Aorta (tissue), 5 donors: Measurements from ENCODE around the gene UCN. TPM values are rescaled to one million over a fixed set of nuclear protein-coding genes. Genes with fewer than 3 reads are reported as not detected.
A peak's percentile ranks its signal among the peaks of the same experiment; 100 is the strongest.

Source experiments
- ATAC-seq: fragments of 200-7000 bp; cut with Tn5 transposase; one replicate; pipeline ENCODE4 v1.9.1; 2022; ENCODE audit warnings: moderate library complexity; ENCODE audit not compliant: low FRiP score
- DNase-seq, 2 donors: peaks; one replicate each; pipeline ENCODE4 v3.0.0-alpha.2; 2020
- H3K27ac ChIP-seq, 2 donors: one replicate each; pipeline ENCODE4 v1.5.1; 2013; ENCODE audit warnings: low read length in 2 of 2, mild to moderate bottlenecking in 2 of 2, moderate library complexity in 2 of 2, control low read depth in 1 of 2, inconsistent platforms in 1 of 2, low read depth in 1 of 2
- H3K27me3 ChIP-seq, 2 donors: one replicate each; pipeline ENCODE4 v1.6.1; 2013; ENCODE audit warnings: control low read depth in 1 of 2, low read length in 1 of 2, mild to moderate bottlenecking in 1 of 2, moderate library complexity in 1 of 2; ENCODE audit not compliant: insufficient read depth in 2 of 2, control insufficient read depth in 1 of 2
- H3K36me3 ChIP-seq, 2 donors: one replicate each; pipeline ENCODE4 v1.6.1; 2013; ENCODE audit warnings: control low read depth in 1 of 2, low read length in 1 of 2, mild to moderate bottlenecking in 1 of 2; ENCODE audit not compliant: insufficient read depth in 2 of 2, control insufficient read depth in 1 of 2
- H3K4me1 ChIP-seq, 2 donors: one replicate each; pipeline ENCODE4 v1.6.1; 2013; ENCODE audit warnings: low read length in 2 of 2, control low read depth in 1 of 2, mild to moderate bottlenecking in 1 of 2, moderate library complexity in 1 of 2; ENCODE audit not compliant: insufficient read depth in 2 of 2, control insufficient read depth in 1 of 2
- H3K4me3 ChIP-seq, 2 donors: one replicate each; pipeline ENCODE4 v1.5.1; 2013; ENCODE audit warnings: low read length in 2 of 2, control low read depth in 1 of 2, mild to moderate bottlenecking in 1 of 2
- H3K9me3 ChIP-seq: one replicate; pipeline ENCODE4 v1.6.1; 2013; ENCODE audit warnings: mild to moderate bottlenecking, low read length; ENCODE audit not compliant: control insufficient read depth
- WGBS, 2 donors: extraction: QIAGEN DNeasy Blood & Tissue Kit; methylation state at CpG; one replicate each; pipeline ENCODE4 v1.1.7; 2013; 5-methylcytosine and 5-hydroxymethylcytosine counted together
- intact Hi-C, 2 donors: fragments of 100-400 bp; cut with DNase I; formaldehyde crosslinking; loops; one replicate each; pipeline versions ENCODE4 v1.14.2 to v1.15.0; 2022
- polyA plus RNA-seq, 2 donors: library from polyadenylated mRNA; stranded (reverse); fragments of 200-250 nt; gene quantifications; one replicate each; pipeline ENCODE4 v1.2.3, GENCODE V29; 2013
- total RNA-seq, 2 donors: library from RNA; stranded (reverse); fragmentation: NEBNext Ultra II Directional; extraction: Animal tissue kit (Norgen Biotek cat#: 25700); gene quantifications; one replicate each; pipeline ENCODE4 v1.2.1, GENCODE V29; 2021
- donor health status: healthy with polysubstance abuse.
- donor health status: Bipolar disorder and iron deficiency.
- donor health status: DM: no; HTN: no; CAD: no.
- donor health status: DM: no; HTN: no; CAD: no.
- donor health status: DM: yes; HTN: yes; CAD: no.

Gene UCN
- total and polyA plus RNA-seq, 4 donors: 1.2 to 2.2 (median 1.3) TPM; not detected in 1

DNA sequence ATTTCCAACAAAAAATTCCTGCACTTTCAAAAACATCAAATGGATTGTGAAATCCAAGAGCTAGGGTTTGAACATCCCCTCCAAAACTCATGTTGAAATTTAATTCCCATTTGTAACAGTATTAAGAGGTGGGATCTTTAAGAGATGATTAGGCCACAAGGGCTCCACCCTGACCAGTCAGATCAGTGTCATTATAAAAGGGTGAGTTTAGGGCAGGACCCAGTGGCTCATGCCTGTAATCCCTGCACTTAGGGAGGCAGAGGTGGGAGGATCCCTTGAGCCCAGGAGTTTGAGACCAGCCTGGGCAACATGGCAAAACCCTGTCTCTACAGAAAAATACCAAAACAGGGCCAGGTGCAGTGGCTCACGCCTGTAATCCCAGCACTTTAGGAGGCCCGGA is 39.4 kb upstream of the UCN start:
- Histone ChIP-seq H3K36me3 (no peaks in the 10 kb centered on the region), H3K4me3 (no peak overlapping the region), H3K4me1 (no peaks in the 10 kb centered on the region), H3K27ac (no peak overlapping the region), H3K27me3 (no peaks in the 10 kb centered on the region), H3K9me3 (no peaks in the 10 kb centered on the region)
- ATAC-seq: no peak
- intact Hi-C loops: no loop called here
- DNase-seq: no peak
- 89 to 94% methylated on average over 2 of the region's 2 CpGs for WGBS, 2 donors

- Histone ChIP-seq H3K36me3 (peaks cover 9 to 15% of the 10 kb centered on the region in 2 donors), H3K4me3 (no peak overlapping the region), H3K4me1 (no peaks in the 10 kb centered on the region), H3K27me3 (no peaks in the 10 kb centered on the region), H3K9me3 (no peaks in the 10 kb centered on the region), H3K27ac (no peak overlapping the region)
- no peak for ATAC-seq
- WGBS, 2 donors: 93 to 94% methylated on average over 7 of the region's 7 CpGs
- intact Hi-C loops: no loop called here
- DNase-seq: no peak
Observed at GRCh38 chr2:27336173-27336572, 27.9 kb upstream of the UCN start.

DNA sequence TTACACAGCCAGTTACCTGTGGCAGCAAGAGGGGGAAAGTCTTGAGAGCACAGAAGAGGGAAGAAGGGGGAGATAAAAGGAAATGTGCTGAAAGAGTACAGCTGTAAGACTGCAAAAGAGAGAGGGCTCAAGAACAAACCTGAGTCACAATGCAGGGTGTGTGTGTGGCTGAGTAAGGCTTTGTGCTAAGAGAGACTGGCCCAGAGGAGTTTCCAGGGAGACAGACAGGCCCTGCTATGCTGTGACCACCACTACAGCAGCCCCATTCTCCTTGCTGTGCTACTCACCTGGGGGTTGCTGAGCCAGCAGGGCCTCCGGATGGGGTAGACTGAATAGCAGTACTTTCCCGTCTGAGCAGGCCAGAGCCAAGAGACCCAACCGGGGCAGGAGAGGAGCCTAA is 27.1 kb upstream of the UCN start:
- no peak overlapping the region for H3K4me3 ChIP-seq
- DNase-seq (no peak), ATAC-seq (no peak)
- no peaks in the 10 kb centered on the region for H3K9me3 ChIP-seq
- H3K36me3 ChIP-seq: peaks cover 9 to 15% of the 10 kb centered on the region in 2 donors
- no peak overlapping the region for H3K27ac ChIP-seq
- H3K27me3 ChIP-seq: no peaks in the 10 kb centered on the region
- no peaks in the 10 kb centered on the region for H3K4me1 ChIP-seq
- 90 to 93% methylated on average over 3 of the region's 3 CpGs for WGBS, 2 donors
- intact Hi-C loops: no loop called here

DNA sequence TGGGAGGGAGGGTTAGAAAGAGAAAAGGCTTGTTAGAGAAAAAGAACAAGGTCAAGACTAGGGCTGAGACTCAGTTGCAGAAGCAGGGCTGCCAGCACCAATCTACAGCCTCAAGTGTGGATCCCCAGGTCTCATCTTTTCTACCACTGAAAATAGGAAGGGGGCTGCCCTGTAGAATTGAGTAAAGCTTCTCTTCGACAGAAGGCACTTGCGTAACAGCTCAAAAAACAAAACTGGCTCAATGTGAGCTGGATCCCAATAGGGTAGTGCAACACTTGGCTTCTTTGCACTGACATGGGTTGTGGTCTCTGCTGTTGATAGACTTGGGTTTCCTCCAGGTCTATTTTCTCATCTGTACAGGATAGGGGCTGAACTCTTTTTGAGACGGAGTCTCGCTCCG is 16.5 kb upstream of the UCN start:
- Histone ChIP-seq H3K4me1 (peaks cover 0 to 7% of the 10 kb centered on the region in 2 donors), H3K4me3 (no peak overlapping the region), H3K27me3 (no peaks in the 10 kb centered on the region), H3K36me3 (peaks cover 4 to 13% of the 10 kb centered on the region in 2 donors), H3K27ac (no peak overlapping the region), H3K9me3 (no peaks in the 10 kb centered on the region)
- ATAC-seq: no peak
- intact Hi-C loops: no loop called here
- WGBS, 2 donors: 89 to 93% methylated on average over 5 of the region's 5 CpGs
- no peak for DNase-seq

- no peak for DNase-seq
- H3K27me3 ChIP-seq: no peaks in the 10 kb centered on the region
- H3K4me3 ChIP-seq: peak overlapping the region; percentile 46 to 89
- H3K27ac ChIP-seq: peak overlapping the region in 1 of 2 donors; percentile 84
- H3K9me3 ChIP-seq: no peaks in the 10 kb centered on the region
- H3K36me3 ChIP-seq: peaks cover 4 to 8% of the 10 kb centered on the region in 2 donors
- ATAC-seq: no peak
- intact Hi-C loops: no loop called here
- 11 to 13% methylated on average over 5 of the region's 5 CpGs for WGBS, 2 donors
- H3K4me1 ChIP-seq: peaks cover 0 to 7% of the 10 kb centered on the region in 2 donors
Observed at GRCh38 chr2:27323596-27324285, 15.5 kb upstream of the UCN start.

DNA sequence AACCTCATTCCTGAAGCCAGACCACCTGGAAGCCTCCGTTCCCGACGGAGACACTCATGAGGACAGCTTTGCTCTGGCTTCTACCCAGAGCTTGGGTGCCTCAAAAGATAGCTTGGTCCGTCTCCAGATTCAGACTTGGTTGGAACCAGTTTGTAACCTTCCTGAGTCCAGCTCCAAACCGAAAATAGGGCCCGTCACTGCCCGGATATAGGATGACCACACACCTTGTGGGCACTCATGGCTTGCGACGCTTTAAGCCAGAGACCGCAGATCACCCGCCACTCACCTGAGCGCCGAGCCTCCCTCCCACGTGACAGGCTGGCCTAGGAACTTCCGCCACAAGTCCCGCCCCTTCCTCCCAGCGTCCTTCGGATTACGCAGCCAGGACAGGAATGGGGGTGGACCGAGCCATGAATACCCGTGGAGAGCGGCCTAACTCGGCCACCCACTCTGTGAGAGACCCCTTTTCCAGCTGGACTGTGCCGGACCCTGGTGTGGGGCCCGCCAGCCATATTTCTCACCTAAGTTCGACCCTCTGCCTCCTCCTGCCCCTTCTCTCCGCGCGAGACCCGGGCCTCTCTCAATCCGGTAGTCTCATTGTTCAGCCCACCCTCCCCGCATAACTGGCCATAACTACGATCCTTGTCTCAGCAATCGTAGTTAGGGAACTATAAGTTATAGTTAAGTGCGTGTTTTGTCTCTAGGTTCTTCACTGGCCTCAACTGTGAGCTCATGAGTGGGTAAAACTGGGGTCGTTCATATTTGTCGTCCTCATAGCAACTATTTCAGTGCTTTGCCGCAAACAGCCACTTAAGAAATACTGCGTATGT is 14.7 kb upstream of the UCN start, which contains the start of gene MPV17:
MPV17 (minus strand) TSS at position 332 of the 830 bp plus-strand sequence. CDS start 580 bp downstream, outside the sequence.
- peak within 1 kb of the TSS; percentile 46 to 89 for H3K4me3 ChIP-seq
- WGBS, 2 donors: 0% methylated on average over 39 of the region's 39 CpGs
- ATAC-seq (peak; percentile 96), DNase-seq (peak; percentile 95 to 96)
- no peaks in the 10 kb centered on the region for H3K9me3 ChIP-seq
- H3K27me3 ChIP-seq: no peaks in the 10 kb centered on the region
- intact Hi-C loops: no loop called here
- peaks cover 0 to 6% of the 10 kb centered on the region in 2 donors for H3K36me3 ChIP-seq
- peak within 1 kb of the TSS in 1 of 2 donors; percentile 84 for H3K27ac ChIP-seq
- H3K4me1 ChIP-seq: peaks cover 0 to 7% of the 10 kb centered on the region in 2 donors

DNA sequence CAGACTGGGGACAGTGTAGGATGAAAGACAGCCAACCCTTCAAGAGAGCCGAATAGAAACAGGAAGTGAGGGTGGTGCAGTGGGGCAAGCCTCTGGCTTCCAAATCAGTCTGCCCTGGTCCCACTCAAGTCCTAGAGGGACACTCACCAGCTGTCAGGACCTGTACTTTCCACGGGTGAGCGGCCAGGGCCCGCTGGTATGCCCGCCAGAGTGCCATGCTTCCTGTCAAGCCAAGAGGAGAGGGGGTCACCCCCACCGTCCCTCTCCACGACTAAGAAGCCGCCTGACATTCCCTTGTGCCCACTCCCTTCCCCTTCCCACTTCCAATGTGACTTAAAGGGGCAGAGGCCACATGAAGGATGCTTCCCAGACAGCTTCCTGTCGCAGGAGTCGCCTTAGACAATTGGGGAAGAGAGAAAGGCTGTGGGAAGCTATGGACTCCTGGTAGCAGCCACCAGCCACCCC is 14.1 kb upstream of the UCN start:
- H3K4me1 ChIP-seq: peaks cover 0 to 7% of the 10 kb centered on the region in 2 donors
- intact Hi-C loops: no loop called here

DNA sequence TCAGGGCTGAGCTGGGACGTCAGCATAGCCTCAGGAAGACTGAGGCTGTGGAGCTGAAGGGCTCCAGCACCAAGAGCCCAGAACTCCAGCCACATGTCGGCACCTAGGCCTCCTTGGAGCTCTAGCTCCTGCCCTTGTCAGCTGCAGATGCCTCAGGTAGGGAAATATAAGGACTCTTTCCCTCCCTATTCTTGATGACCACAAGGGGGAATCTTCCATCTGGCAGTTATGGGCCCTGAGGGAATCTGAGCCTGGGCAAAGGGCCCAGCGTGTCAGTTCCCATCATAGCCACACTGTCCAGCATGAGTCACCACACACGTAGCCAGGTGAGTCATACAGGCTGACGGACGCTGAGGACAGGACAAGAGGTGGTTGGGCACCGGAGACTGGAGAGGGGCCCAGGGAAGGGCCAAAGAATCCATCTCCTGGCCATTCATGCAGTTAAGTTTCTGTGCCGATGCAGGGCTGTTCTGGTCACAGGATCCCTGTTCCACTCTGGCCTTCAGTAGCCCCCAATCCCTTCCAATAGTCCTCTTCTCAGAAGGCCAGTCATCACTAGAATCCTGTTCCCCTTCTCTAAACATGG is 12.8 kb upstream of the UCN start:
- 45 to 49% methylated on average over 8 of the region's 8 CpGs for WGBS, 2 donors
- H3K4me1 ChIP-seq: peaks cover 0 to 7% of the 10 kb centered on the region in 2 donors
- ATAC-seq (no peak), DNase-seq (peak; percentile 57 to 85)
- no peaks in the 10 kb centered on the region for H3K36me3 ChIP-seq
- intact Hi-C loops: no loop called here
- no peak overlapping the region for H3K27ac ChIP-seq
- no peaks in the 10 kb centered on the region for H3K9me3 ChIP-seq
- H3K27me3 ChIP-seq: no peaks in the 10 kb centered on the region
- H3K4me3 ChIP-seq: no peak overlapping the region

More for the DNA sequence above, 14.1 kb upstream of the UCN start:
- Histone ChIP-seq H3K27ac (peak overlapping the region in 1 of 2 donors; percentile 24), H3K36me3 (peaks cover 0 to 6% of the 10 kb centered on the region in 2 donors), H3K9me3 (no peaks in the 10 kb centered on the region), H3K27me3 (no peaks in the 10 kb centered on the region), H3K4me3 (peak overlapping the region; percentile 46 to 67)
- ATAC-seq (peak; percentile 3), DNase-seq (peak in 1 of 2 donors; percentile 52)
- WGBS, 2 donors: 3 to 4% methylated on average over 8 to 10 of the region's 10 CpGs
